Peyer's patch (tissue), 4 donors: ENCODE measurements around the gene ATP6V0E2. TPM values are rescaled to one million over a fixed set of nuclear protein-coding genes. Genes with fewer than 3 reads are reported as not detected.
A peak's percentile ranks its signal among the peaks of the same experiment; 100 is the strongest.

Experiments used
- DNase-seq, 3 donors: peaks; one replicate each; pipeline ENCODE4 v3.0.0-alpha.2; 2017 to 2019
- H3K27ac ChIP-seq, 4 donors: fragments of 200-600 bp; sonication (generic); one replicate each; pipeline ENCODE4 v1.5.1; 2016 to 2019
- H3K27me3 ChIP-seq, 2 donors: fragments of 200-600 bp; sonication (generic); one replicate each; pipeline ENCODE4 v1.5.1; 2019
- H3K36me3 ChIP-seq, 3 donors: fragments of 200-600 bp; sonication (generic); one replicate each; pipeline ENCODE4 v1.5.1; 2016 to 2019
- H3K4me1 ChIP-seq, 4 donors: fragments of 200-600 bp; sonication (generic); one replicate each; pipeline ENCODE4 v1.5.1; 2016 to 2019
- H3K4me3 ChIP-seq, 4 donors: fragments of 200-600 bp; sonication (generic); 1 replicate in 3 of 4; 2 replicates in 1 of 4; pipeline ENCODE4 v1.5.1; 2016 to 2019; ENCODE audit warnings: mild to moderate bottlenecking in 1 of 4
- H3K9me3 ChIP-seq, 4 donors: fragments of 200-600 bp; sonication (generic); one replicate each; pipeline ENCODE4 v1.5.1; 2016 to 2019; ENCODE audit warnings: mild to moderate bottlenecking in 1 of 4
- POLR2A ChIP-seq, 2 donors: fragments of 450-650 bp; IDR thresholded peaks; one replicate each; pipeline ENCODE4 v1.5.1; 2017; ENCODE audit warnings: antibody characterized with exemption in 2 of 2, mild to moderate bottlenecking in 2 of 2, moderate library complexity in 2 of 2
- total RNA-seq, 4 donors: library from RNA; depleted of rRNA; stranded (reverse); fragments of >200 nt; gene quantifications; one replicate each; pipeline ENCODE4 v1.1.0, GENCODE V29; 2016
- TF ChIP-seq, protein P1 (sequence below), 6 experiments: fragments of 450-650 bp in 4 of 6; fragments of 200-600 bp in 2 of 6; sonication (generic) in 1 of 6; IDR thresholded peaks; one replicate each; pipeline ENCODE4 v1.5.1; 2017 to 2019; ENCODE audit warnings: antibody characterized with exemption in 6 of 6, mild to moderate bottlenecking in 3 of 6, moderate library complexity in 1 of 6

Gene ATP6V0E2
- 10 to 100 TPM in 2 of 4 donors, 1 to 10 TPM in 2; 7.6 to 17.8 (median 11.1) TPM for total RNA-seq

DNA sequence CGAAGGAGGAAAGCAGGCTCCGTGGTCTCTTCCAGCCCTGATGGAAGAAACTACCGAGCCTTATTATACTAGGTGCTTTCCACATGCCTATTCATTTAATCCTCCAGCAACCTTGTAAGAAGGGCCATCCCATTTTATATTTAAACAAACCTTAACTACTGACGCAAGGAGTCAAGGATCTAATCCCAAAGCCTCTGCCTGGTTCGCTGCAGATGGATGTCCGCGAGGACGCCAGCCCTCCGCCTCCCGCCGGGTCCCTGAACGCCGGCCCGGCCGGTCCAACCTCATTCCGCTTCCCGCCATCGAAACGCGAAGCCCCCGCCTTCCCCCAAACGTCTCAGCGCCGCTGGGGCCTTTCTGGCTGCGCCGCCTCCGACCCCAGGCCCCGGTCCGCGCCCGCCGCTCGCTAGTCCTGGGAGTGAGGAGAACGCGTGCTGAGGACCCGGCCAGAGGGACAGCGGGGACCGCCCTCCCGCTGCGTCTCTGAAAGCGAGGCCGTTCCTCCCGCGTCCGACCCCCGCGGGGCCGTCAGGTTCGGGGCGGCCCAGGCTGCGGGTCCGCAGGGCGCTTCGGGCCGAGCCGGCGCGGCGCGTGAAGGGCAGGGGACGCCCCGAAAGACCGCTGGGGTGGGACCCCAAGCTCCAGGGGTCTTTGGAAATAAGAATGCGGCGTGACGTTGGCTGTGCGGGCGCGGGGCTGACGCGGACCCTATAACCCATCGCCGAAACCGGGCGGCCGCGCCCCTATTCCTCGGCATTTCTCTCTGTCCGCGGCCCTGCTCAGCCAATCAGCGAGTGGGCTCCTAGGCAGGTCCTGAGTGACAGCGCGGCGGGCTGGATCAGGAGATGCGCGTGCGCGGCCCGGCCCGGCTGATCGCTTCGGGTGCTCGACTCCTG is at the start of gene ATP6V0E2:
Gene ATP6V0E2, plus strand, starts transcription at position 896 of the 896 bp plus-strand sequence. CDS start 97 bp downstream, outside the sequence.
- peak within 1 kb of the TSS; percentile 70 to 95 (median 73) for H3K4me3 ChIP-seq
- TF ChIP-seq, protein P1, sequence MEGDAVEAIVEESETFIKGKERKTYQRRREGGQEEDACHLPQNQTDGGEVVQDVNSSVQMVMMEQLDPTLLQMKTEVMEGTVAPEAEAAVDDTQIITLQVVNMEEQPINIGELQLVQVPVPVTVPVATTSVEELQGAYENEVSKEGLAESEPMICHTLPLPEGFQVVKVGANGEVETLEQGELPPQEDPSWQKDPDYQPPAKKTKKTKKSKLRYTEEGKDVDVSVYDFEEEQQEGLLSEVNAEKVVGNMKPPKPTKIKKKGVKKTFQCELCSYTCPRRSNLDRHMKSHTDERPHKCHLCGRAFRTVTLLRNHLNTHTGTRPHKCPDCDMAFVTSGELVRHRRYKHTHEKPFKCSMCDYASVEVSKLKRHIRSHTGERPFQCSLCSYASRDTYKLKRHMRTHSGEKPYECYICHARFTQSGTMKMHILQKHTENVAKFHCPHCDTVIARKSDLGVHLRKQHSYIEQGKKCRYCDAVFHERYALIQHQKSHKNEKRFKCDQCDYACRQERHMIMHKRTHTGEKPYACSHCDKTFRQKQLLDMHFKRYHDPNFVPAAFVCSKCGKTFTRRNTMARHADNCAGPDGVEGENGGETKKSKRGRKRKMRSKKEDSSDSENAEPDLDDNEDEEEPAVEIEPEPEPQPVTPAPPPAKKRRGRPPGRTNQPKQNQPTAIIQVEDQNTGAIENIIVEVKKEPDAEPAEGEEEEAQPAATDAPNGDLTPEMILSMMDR (IDR thresholded peaks at IDR 0.05) = no peak
- no peak for TF ChIP-seq POLR2A (IDR thresholded peaks at IDR 0.05)
- no peaks in the 10 kb centered on the region for H3K36me3 ChIP-seq
- peak; percentile 94 to 98 (median 96) for DNase-seq
- H3K9me3 ChIP-seq = no peaks in the 10 kb centered on the region
- H3K27ac ChIP-seq = peak within 1 kb of the TSS; percentile 69 to 89 (median 85)
- no peaks in the 10 kb centered on the region for H3K27me3 ChIP-seq
- H3K4me1 ChIP-seq = peaks cover 0 to 20% (median 11%) of the 10 kb centered on the region in 4 donors

GRCh38 chr7:149824301-149824741 is 49.4 kb upstream of the ATP6V0E2 start:
- peak in 1 of 3 donors; percentile 43 for DNase-seq
- Histone ChIP-seq H3K27me3 (no peaks in the 10 kb centered on the region), H3K4me3 (no peak overlapping the region), H3K4me1 (peaks cover 0 to 8% (median 0%) of the 10 kb centered on the region in 4 donors), H3K36me3 (no peaks in the 10 kb centered on the region), H3K27ac (no peak overlapping the region), H3K9me3 (no peaks in the 10 kb centered on the region)
- no peak for TF ChIP-seq POLR2A (IDR thresholded peaks at IDR 0.05)
- TF ChIP-seq, protein P1 (IDR thresholded peaks at IDR 0.05) = no peak

DNA sequence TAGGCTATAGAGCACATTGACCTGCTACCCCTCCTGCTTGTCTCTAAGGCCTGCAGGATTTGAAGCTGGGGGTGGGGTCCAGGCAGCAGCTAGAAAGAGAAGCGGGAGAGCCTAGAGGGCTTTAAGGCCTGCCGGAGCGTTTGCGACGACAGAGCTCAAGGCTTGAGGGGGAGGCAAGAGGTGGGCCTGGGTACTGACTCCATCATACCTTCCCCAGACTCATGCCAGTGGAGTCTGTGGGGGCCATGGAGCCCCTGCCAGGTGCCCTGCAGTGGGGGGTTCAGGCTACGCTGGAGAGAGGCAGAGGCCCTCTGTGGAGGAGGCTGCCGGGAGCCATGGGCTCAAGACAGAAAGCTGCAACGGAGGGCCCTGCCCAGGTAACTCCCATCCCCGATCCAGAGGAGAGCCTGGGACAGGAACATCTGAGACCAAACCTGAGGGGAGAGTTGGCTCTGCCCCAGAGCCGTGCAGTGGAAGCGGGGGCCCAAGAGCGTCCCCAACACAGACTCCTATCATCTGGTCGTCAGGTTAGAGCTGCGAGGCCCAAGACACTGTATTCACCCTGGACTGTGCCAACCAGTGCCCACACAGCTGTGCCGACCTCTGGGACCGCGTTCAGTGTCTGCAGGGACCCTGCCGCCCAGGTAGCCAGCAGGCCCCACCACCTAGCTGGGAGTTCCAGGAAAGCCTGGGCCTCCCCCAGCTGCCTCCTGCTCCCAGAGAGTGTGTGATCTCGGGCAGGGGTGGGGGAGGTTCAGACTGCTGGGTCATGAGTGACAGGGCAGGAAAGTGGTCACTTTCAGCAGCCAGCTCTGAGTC is 48.8 kb upstream of the ATP6V0E2 start:
- Histone ChIP-seq H3K4me1 (peaks cover 0 to 8% (median 0%) of the 10 kb centered on the region in 4 donors), H3K27me3 (no peaks in the 10 kb centered on the region), H3K9me3 (no peaks in the 10 kb centered on the region), H3K27ac (no peak overlapping the region), H3K36me3 (no peaks in the 10 kb centered on the region), H3K4me3 (no peak overlapping the region)
- TF ChIP-seq, protein P1 (IDR thresholded peaks at IDR 0.05) = no peak
- TF ChIP-seq POLR2A (IDR thresholded peaks at IDR 0.05) = no peak
- peak in 1 of 3 donors; percentile 48 for DNase-seq

GRCh38 chr7:149825567-149826343 is 48.0 kb upstream of the ATP6V0E2 start:
- H3K9me3 ChIP-seq = no peaks in the 10 kb centered on the region
- H3K4me3 ChIP-seq = no peak overlapping the region
- no peak overlapping the region for H3K27ac ChIP-seq
- peak in 1 of 3 donors; percentile 41 for DNase-seq
- H3K36me3 ChIP-seq = no peaks in the 10 kb centered on the region
- H3K27me3 ChIP-seq = no peaks in the 10 kb centered on the region
- TF ChIP-seq, protein P1 (IDR thresholded peaks at IDR 0.05) = no peak
- no peak for TF ChIP-seq POLR2A (IDR thresholded peaks at IDR 0.05)
- H3K4me1 ChIP-seq = peaks cover 0 to 8% (median 0%) of the 10 kb centered on the region in 4 donors
